Thoracic aorta (tissue), 2 donors: Measurements from ENCODE around the gene NRARP. TPM values are rescaled to one million over a fixed set of nuclear protein-coding genes. Genes with fewer than 3 reads are reported as not detected.

Source experiments
- ATAC-seq: fragments of 150-250 bp; one replicate; pipeline ENCODE4 v1.8.0; 2017; ENCODE audit warnings: low read depth; ENCODE audit not compliant: insufficient number of reproducible peaks, low FRiP score
- DNase-seq: peaks from one replicate; pipeline ENCODE4 v3.0.0-alpha.2; 2020; ENCODE audit warnings: low spot score
- H3K27ac ChIP-seq, 2 donors: fragments of 200-600 bp; sonication (generic); 1 replicate in 1 of 2; 2 replicates in 1 of 2; pipeline ENCODE4 v1.5.1; 2016; ENCODE audit warnings: mild to moderate bottlenecking in 2 of 2, moderate library complexity in 2 of 2
- H3K27me3 ChIP-seq: fragments of 200-600 bp; sonication (generic); replicated peaks from 2 replicates; pipeline ENCODE4 v1.6.0; 2016; ENCODE audit warnings: mild to moderate bottlenecking; ENCODE audit not compliant: insufficient read depth
- H3K36me3 ChIP-seq: fragments of 200-600 bp; sonication (generic); one replicate; pipeline ENCODE4 v1.5.1; 2016
- H3K4me1 ChIP-seq, 2 donors: fragments of 200-600 bp; sonication (generic); 1 replicate in 1 of 2; 2 replicates in 1 of 2; pipeline versions ENCODE4 v1.5.1 to v1.6.0; 2016; ENCODE audit warnings: low read depth in 2 of 2, mild to moderate bottlenecking in 1 of 2; ENCODE audit not compliant: control insufficient read depth in 1 of 2
- H3K4me3 ChIP-seq: fragments of 200-600 bp; sonication (generic); 2 replicates; pipeline ENCODE4 v1.5.1; 2016; ENCODE audit warnings: mild to moderate bottlenecking
- H3K9me3 ChIP-seq: fragments of 200-600 bp; sonication (generic); 2 replicates; pipeline ENCODE4 v1.5.1; 2016
- total RNA-seq, 2 donors: library from RNA; depleted of rRNA; stranded (reverse); fragments of >200 nt; gene quantifications; one replicate each; pipeline versions ENCODE4 v1.1.0 to v1.2.3, GENCODE V29; 2016
- TF ChIP-seq, protein P1 (sequence below): fragments of 200-600 bp; sonication (generic); IDR thresholded peaks from one replicate; pipeline ENCODE4 v1.5.1; 2019; ENCODE audit warnings: antibody characterized with exemption

The NRARP gene
- total RNA-seq, 2 donors from 2014 or later, result 8.5 to 16.9 TPM

DNA sequence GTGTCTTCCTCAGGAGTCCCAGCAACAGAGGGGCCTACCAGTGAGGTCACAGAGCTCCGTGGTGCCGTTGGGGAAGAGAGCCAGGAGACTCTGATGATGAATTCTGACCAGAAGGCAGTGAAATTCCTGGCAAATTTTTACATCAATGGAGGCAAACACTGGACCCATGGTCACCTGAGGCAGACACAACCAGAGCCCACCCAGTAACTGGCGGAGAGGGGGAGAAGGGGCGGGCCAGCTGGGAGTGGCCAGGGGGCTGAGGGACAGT, 50.9 kb downstream of the NRARP start, which contains the start of gene STPG3:
TSS of gene STPG3 (plus strand) at position 93 of the 268 bp plus-strand sequence. CDS start at position 94, 1 bp downstream.
- H3K9me3 ChIP-seq, result no peaks in the 10 kb centered on the region
- H3K36me3 ChIP-seq, result no peaks in the 10 kb centered on the region
- DNase-seq (no peak), ATAC-seq (no peak)
- no peak within 1 kb of the TSS for H3K4me3 ChIP-seq
- TF ChIP-seq, protein P1, sequence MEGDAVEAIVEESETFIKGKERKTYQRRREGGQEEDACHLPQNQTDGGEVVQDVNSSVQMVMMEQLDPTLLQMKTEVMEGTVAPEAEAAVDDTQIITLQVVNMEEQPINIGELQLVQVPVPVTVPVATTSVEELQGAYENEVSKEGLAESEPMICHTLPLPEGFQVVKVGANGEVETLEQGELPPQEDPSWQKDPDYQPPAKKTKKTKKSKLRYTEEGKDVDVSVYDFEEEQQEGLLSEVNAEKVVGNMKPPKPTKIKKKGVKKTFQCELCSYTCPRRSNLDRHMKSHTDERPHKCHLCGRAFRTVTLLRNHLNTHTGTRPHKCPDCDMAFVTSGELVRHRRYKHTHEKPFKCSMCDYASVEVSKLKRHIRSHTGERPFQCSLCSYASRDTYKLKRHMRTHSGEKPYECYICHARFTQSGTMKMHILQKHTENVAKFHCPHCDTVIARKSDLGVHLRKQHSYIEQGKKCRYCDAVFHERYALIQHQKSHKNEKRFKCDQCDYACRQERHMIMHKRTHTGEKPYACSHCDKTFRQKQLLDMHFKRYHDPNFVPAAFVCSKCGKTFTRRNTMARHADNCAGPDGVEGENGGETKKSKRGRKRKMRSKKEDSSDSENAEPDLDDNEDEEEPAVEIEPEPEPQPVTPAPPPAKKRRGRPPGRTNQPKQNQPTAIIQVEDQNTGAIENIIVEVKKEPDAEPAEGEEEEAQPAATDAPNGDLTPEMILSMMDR, result no peak
- H3K27ac ChIP-seq, result no peak within 1 kb of the TSS
- H3K4me1 ChIP-seq, result peaks cover 9 to 16% of the 10 kb centered on the region in 2 donors
- no peaks in the 10 kb centered on the region for H3K27me3 ChIP-seq

DNA sequence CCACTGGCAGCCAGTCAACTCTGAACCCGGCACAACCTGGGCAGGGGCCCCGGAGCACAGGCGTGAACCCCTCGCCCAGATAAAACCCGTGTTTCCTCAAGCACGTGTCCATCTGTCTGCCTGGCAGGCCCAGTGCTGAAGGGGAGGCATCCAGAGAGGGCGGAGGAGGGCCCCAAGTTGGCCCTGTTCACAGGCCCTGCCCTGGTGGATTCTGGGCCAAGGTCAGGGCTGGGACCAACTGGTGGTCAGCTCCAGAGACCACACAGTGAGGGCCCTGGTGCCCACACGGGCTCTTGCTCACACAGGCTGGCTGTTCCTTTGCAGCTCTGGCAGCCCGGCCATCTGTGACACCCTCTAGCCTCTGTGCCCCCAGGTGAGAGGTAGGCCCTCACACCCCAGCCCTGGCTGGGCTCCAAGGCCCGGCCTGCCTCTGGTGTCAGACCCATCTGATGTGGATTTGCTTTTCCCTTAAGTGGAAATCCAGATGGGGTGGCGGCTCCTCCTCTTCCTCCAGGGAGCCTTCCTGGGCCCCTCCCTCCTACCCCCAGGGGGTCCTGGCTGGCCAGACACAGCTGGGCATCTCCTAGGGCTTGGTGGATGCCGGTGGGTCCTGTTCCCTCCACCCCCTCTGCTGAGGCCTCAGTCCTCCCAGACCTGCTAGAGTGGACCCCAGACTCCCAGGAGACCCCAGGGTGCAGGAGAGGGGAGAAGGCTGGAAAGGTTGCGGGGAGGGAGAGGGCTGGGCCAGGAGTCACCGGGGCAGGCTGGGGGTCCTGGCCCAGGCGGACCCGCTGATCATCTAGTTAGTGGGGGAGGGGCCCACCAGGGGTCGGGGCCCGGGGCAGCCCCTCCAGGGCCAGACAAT, 51.5 kb downstream of the NRARP start:
- no peak for ATAC-seq
- Histone ChIP-seq H3K4me3 (no peak overlapping the region), H3K27ac (no peak overlapping the region), H3K4me1 (peaks cover 5 to 11% of the 10 kb centered on the region in 2 donors), H3K9me3 (no peaks in the 10 kb centered on the region), H3K36me3 (no peaks in the 10 kb centered on the region), H3K27me3 (no peaks in the 10 kb centered on the region)
- TF ChIP-seq, protein P1, result no peak
- DNase-seq, result no peak

Other genes starting within 250 kb of the NRARP start
- under 1 TPM; 0.92 to 0.95 TPM for gene ENTPD2, start 248.2 kb downstream of the NRARP start, total RNA-seq
- under 1 TPM; 0.41 to 0.92 TPM for gene SAPCD2, start 231.7 kb downstream of the NRARP start, total RNA-seq
- gene UAP1L1, start 224.8 kb downstream of the NRARP start, total RNA-seq, result 10 to 100 TPM in 1 of 2 donors, 1 to 10 TPM in 1; 9.6 to 11.4 TPM
- 10 to 100 TPM; 32.9 to 52.9 TPM for gene MAN1B1, start 215.3 kb downstream of the NRARP start, total RNA-seq
- 100 to 1,000 TPM; 100 to 148 TPM for gene DPP7, start 187.5 kb downstream of the NRARP start, total RNA-seq
- gene GRIN1, start 163.1 kb downstream of the NRARP start, total RNA-seq, result not detected
- not detected for gene LRRC26, start 132.2 kb downstream of the NRARP start, total RNA-seq
- gene TMEM210, start 130.2 kb downstream of the NRARP start, total RNA-seq, result not detected
- 10 to 100 TPM; 25.2 to 43.0 TPM for gene ANAPC2, start 113.7 kb downstream of the NRARP start, total RNA-seq
- gene SSNA1, start 113.6 kb downstream of the NRARP start, total RNA-seq, result 10 to 100 TPM; 40.6 to 67.1 TPM
- 1 to 10 TPM; 4.7 to 5.6 TPM for gene TPRN, start 101.5 kb downstream of the NRARP start, total RNA-seq
- gene TMEM203, start 96.6 kb downstream of the NRARP start, total RNA-seq, result 10 to 100 TPM; 12.0 to 35.2 TPM
- gene NDOR1, start 96.6 kb downstream of the NRARP start, total RNA-seq, result 10 to 100 TPM; 13.3 to 17.7 TPM
- 1 to 10 TPM in 1 of 2 donors, not detected in 1; 3.7 TPM for gene RNF208, start 80.0 kb downstream of the NRARP start, total RNA-seq
- not detected for gene CYSRT1, start 77.1 kb downstream of the NRARP start, total RNA-seq
- gene RNF224, start 74.8 kb downstream of the NRARP start, total RNA-seq, result not detected
- under 1 TPM in 1 of 2 donors, not detected in 1; 0.54 TPM for gene SLC34A3, start 71.4 kb downstream of the NRARP start, total RNA-seq
- gene TUBB4B, start 61.0 kb downstream of the NRARP start, total RNA-seq, result 100 to 1,000 TPM; 172 to 193 TPM
- not detected for gene STPG3, start 51.0 kb downstream of the NRARP start, total RNA-seq
- 10 to 100 TPM; 37.2 to 40.6 TPM for gene NELFB, start 46.9 kb downstream of the NRARP start, total RNA-seq
- gene TOR4A, start 24.5 kb downstream of the NRARP start, total RNA-seq, result 10 to 100 TPM; 26.4 to 43.5 TPM
- gene EXD3, start 120.9 kb upstream of the NRARP start, total RNA-seq, result 10 to 100 TPM; 22.7 to 29.4 TPM
- gene NOXA1, start 121.1 kb upstream of the NRARP start, total RNA-seq, result 1 to 10 TPM; 3.5 to 9.6 TPM
- gene ENTPD8, start 139.1 kb upstream of the NRARP start, total RNA-seq, result not detected
- 100 to 1,000 TPM; 168 to 251 TPM for gene NSMF, start 157.1 kb upstream of the NRARP start, total RNA-seq
- 10 to 100 TPM; 12.7 to 21.4 TPM for gene PNPLA7, start 248.1 kb upstream of the NRARP start, total RNA-seq
- 10 to 100 TPM; 23.5 to 54.3 TPM for gene MRPL41, start 249.6 kb upstream of the NRARP start, total RNA-seq